T-cell (primary cell): ENCODE results near the gene CYSLTR2. TPM values are rescaled to one million over a fixed set of nuclear protein-coding genes. Genes with fewer than 3 reads are reported as not detected.
A peak's percentile ranks its signal among the peaks of the same experiment; 100 is the strongest.

ENCODE experiments used
- ATAC-seq, 4 experiments: fragments of 200-7000 bp in 3 of 4; fragments of 150-1000 bp in 1 of 4; cut with Tn5 transposase; replicated peaks in 1 of 4; 1 replicate in 3 of 4; 2 replicates in 1 of 4; pipeline ENCODE4 v1.10.0; 2021; ENCODE audit warnings: moderate library complexity in 3 of 4, mild to moderate bottlenecking in 2 of 4, moderate number of reproducible peaks in 1 of 4
- CTCF ChIA-PET, 2 donors: fragments of 300-600 bp; sonication (Branson Sonifier 250); formaldehyde crosslinking; loops; one replicate each; lab custom pipeline; 2022; ENCODE audit warnings: antibody characterized with exemption in 2 of 2; lab: Charles Lee
- POLR2A ChIA-PET, 2 donors: fragments of 300-600 bp; sonication (Branson Sonifier 250); formaldehyde crosslinking; loops; one replicate each; lab custom pipeline; 2022; ENCODE audit warnings: antibody characterized with exemption in 2 of 2; lab: Charles Lee
- DNase-seq, 35 experiments: peaks; one replicate each; pipeline versions ENCODE4 v3.0.0 to v3.0.0-alpha.2; 2013 to 2023
- H3K27ac ChIP-seq: one replicate; pipeline ENCODE4 v1.5.1; 2013; ENCODE audit warnings: low read length
- H3K27me3 ChIP-seq, 2 experiments: replicated peaks in 1 of 2; 1 replicate in 1 of 2; 2 replicates in 1 of 2; pipeline versions ENCODE4 v1.6.1 to v1.7.0; 2013; ENCODE audit warnings: low read length in 1 of 2, mixed read lengths in 1 of 2; ENCODE audit not compliant: control insufficient read depth in 2 of 2, insufficient read depth in 2 of 2; ENCODE audit errors: extremely low read depth in 1 of 2
- H3K36me3 ChIP-seq, 2 donors: 1 replicate in 1 of 2; 2 replicates in 1 of 2; pipeline versions ENCODE4 v1.6.1 to v1.7.0; 2013; ENCODE audit warnings: low read length in 1 of 2; ENCODE audit not compliant: control insufficient read depth in 2 of 2, insufficient read depth in 1 of 2; ENCODE audit errors: extremely low read depth in 1 of 2
- H3K4me1 ChIP-seq, 2 experiments: 1 replicate in 1 of 2; 2 replicates in 1 of 2; pipeline versions ENCODE4 v1.6.1 to v1.7.0; 2013; ENCODE audit warnings: low read length in 2 of 2, mixed read lengths in 1 of 2; ENCODE audit not compliant: insufficient read depth in 2 of 2, control insufficient read depth in 1 of 2; ENCODE audit errors: extremely low read depth in 1 of 2
- H3K4me3 ChIP-seq, 2 donors: 1 replicate in 1 of 2; 2 replicates in 1 of 2; pipeline versions ENCODE4 v1.5.1 to v1.7.0; 2013; ENCODE audit warnings: mild to moderate bottlenecking in 2 of 2, low read length in 1 of 2, moderate library complexity in 1 of 2; ENCODE audit not compliant: control insufficient read depth in 1 of 2; ENCODE audit errors: extremely low read depth in 1 of 2
- H3K9me3 ChIP-seq: 2 replicates; pipeline ENCODE4 v1.7.0; 2013
- H3K27ac Mint-ChIP-seq, 2 donors: one replicate each; pipeline ENCODE4 v1.8.0; 2020 to 2021; ENCODE audit warnings: mild to moderate bottlenecking in 2 of 2, mixed read lengths in 2 of 2
- H3K27me3 Mint-ChIP-seq, 2 donors: one replicate each; pipeline ENCODE4 v1.8.0; 2021 to 2022; ENCODE audit warnings: mixed read lengths in 2 of 2
- H3K36me3 Mint-ChIP-seq: one replicate; pipeline ENCODE4 v1.8.0; 2021; ENCODE audit warnings: mixed read lengths
- H3K4me1 Mint-ChIP-seq, 3 donors: one replicate each; pipeline ENCODE4 v1.8.0; 2020 to 2022; ENCODE audit warnings: mixed read lengths in 3 of 3, mild to moderate bottlenecking in 1 of 3
- H3K4me3 Mint-ChIP-seq, 3 donors: one replicate each; pipeline ENCODE4 v1.8.0; 2020 to 2022; ENCODE audit warnings: mild to moderate bottlenecking in 3 of 3, mixed read lengths in 3 of 3, moderate library complexity in 3 of 3
- H3K9me3 Mint-ChIP-seq, 3 donors: one replicate each; pipeline ENCODE4 v1.8.0; 2020 to 2022; ENCODE audit warnings: mixed read lengths in 3 of 3
- WGBS: methylation state at CpG from one replicate; pipeline ENCODE4 v1.1.5; 2013; ENCODE audit warnings: missing lambda C conversion rate; ENCODE audit not compliant: insufficient coverage; 5-methylcytosine and 5-hydroxymethylcytosine counted together
- total RNA-seq, 35 experiments: library from RNA in 6 of 35; stranded (reverse) in 6 of 35; fragments of 120-200 nt in 1 of 35; gene quantifications; one replicate each; pipeline versions ENCODE4 v1.2.1 to v1.2.4 and lab custom pipeline; 2013 to 2026

CYSLTR2 gene
- total RNA-seq, 5 donors from 2014 or later (not counting 1 experiment from before 2014, with no cell fraction given): 1.7 to 6.2 (median 2.9) TPM

GRCh38 chr13:48707405-48707804, 53.7 kb downstream of the CYSLTR2 start:
- no peak overlapping the region for H3K27ac Mint-ChIP-seq
- H3K27me3 Mint-ChIP-seq: no peaks in the 10 kb centered on the region
- no peaks in the 10 kb centered on the region for H3K9me3 ChIP-seq
- no peak for ATAC-seq
- POLR2A ChIA-PET: no interaction called here
- H3K9me3 Mint-ChIP-seq: peaks cover 10 to 15% (median 13%) of the 10 kb centered on the region in 3 donors
- H3K4me1 ChIP-seq: peaks cover 0 to 2% of the 10 kb centered on the region in 2 experiments
- no peak overlapping the region for H3K4me3 ChIP-seq
- H3K36me3 ChIP-seq: peaks cover 0 to 4% of the 10 kb centered on the region in 2 donors
- CTCF ChIA-PET: no interaction called here
- peaks cover 6 to 30% (median 6%) of the 10 kb centered on the region in 3 donors for H3K4me1 Mint-ChIP-seq
- peak in 1 of 35 experiments; percentile 1 for DNase-seq
- H3K4me3 Mint-ChIP-seq: no peak overlapping the region
- 91% methylated on average over 4 of the region's 5 CpGs for WGBS
- no peaks in the 10 kb centered on the region for H3K27me3 ChIP-seq
- no peak overlapping the region for H3K27ac ChIP-seq
- H3K36me3 Mint-ChIP-seq: peaks cover 57% of the 10 kb centered on the region

GRCh38 chr13:48708764-48709163, 55.0 kb downstream of the CYSLTR2 start:
- peaks cover 0 to 4% of the 10 kb centered on the region in 2 donors for H3K36me3 ChIP-seq
- Mint-ChIP-seq H3K27ac (no peak overlapping the region), H3K4me3 (no peak overlapping the region), H3K36me3 (peaks cover 59% of the 10 kb centered on the region), H3K9me3 (peaks cover 12 to 18% (median 13%) of the 10 kb centered on the region in 3 donors), H3K4me1 (peaks cover 6 to 20% (median 6%) of the 10 kb centered on the region in 3 donors), H3K27me3 (no peaks in the 10 kb centered on the region)
- DNase-seq (no peak), ATAC-seq (no peak)
- H3K27me3 ChIP-seq: no peaks in the 10 kb centered on the region
- H3K9me3 ChIP-seq: no peaks in the 10 kb centered on the region
- peaks cover 0 to 2% of the 10 kb centered on the region in 2 experiments for H3K4me1 ChIP-seq
- CTCF ChIA-PET: interaction anchor here (0.6 to 0.7 kb wide), 3 partner anchors 23 to 375 kb away, joined by 3 to 4 read pairs (median 3); no protein-coding TSS in a partner anchor
- POLR2A ChIA-PET: no interaction called here
- H3K4me3 ChIP-seq: no peak overlapping the region
- H3K27ac ChIP-seq: no peak overlapping the region
- WGBS: no CpG with 5 or more reads among the region's 1 CpG

- H3K9me3 Mint-ChIP-seq: peaks cover 13 to 21% (median 14%) of the 10 kb centered on the region in 3 donors
- no CpG with 5 or more reads among the region's 2 CpGs for WGBS
- peaks cover 61% of the 10 kb centered on the region for H3K36me3 Mint-ChIP-seq
Measured at GRCh38 chr13:48709213-48709612, 55.5 kb downstream of the CYSLTR2 start.

GRCh38 chr13:48710160-48710559, 56.4 kb downstream of the CYSLTR2 start:
- peaks cover 0 to 7% (median 0%) of the 10 kb centered on the region in 3 donors for H3K4me1 Mint-ChIP-seq
- no peak for ATAC-seq
- no peak overlapping the region for H3K4me3 ChIP-seq
- peaks cover 0 to 4% of the 10 kb centered on the region in 2 donors for H3K36me3 ChIP-seq
- no peak overlapping the region for H3K27ac Mint-ChIP-seq
- DNase-seq: no peak
- WGBS: no CpG with 5 or more reads among the region's 1 CpG
- peaks cover 13 to 21% (median 13%) of the 10 kb centered on the region in 3 donors for H3K9me3 Mint-ChIP-seq
- ChIA-PET POLR2A (no interaction called here), CTCF (interaction anchor here in 1 of 2 donors (0.6 kb wide), 1 partner anchor 146 kb away, joined by 3 read pairs; no protein-coding TSS in a partner anchor)
- no peaks in the 10 kb centered on the region for H3K27me3 ChIP-seq
- no peak overlapping the region for H3K27ac ChIP-seq
- H3K9me3 ChIP-seq: no peaks in the 10 kb centered on the region
- no peak overlapping the region for H3K4me3 Mint-ChIP-seq
- H3K27me3 Mint-ChIP-seq: no peaks in the 10 kb centered on the region
- H3K4me1 ChIP-seq: no peaks in the 10 kb centered on the region
- H3K36me3 Mint-ChIP-seq: peaks cover 52% of the 10 kb centered on the region

More at GRCh38 chr13:48709213-48709612, 55.5 kb downstream of the CYSLTR2 start:
- H3K27ac Mint-ChIP-seq: no peak overlapping the region
- H3K4me3 ChIP-seq: no peak overlapping the region
- DNase-seq (no peak), ATAC-seq (no peak)
- no peaks in the 10 kb centered on the region for H3K9me3 ChIP-seq
- no peak overlapping the region for H3K27ac ChIP-seq
- peaks cover 0 to 4% of the 10 kb centered on the region in 2 donors for H3K36me3 ChIP-seq
- peaks cover 0 to under 1% of the 10 kb centered on the region in 2 experiments for H3K4me1 ChIP-seq
- no peaks in the 10 kb centered on the region for H3K27me3 Mint-ChIP-seq
- peaks cover 6 to 16% (median 6%) of the 10 kb centered on the region in 3 donors for H3K4me1 Mint-ChIP-seq
- ChIA-PET POLR2A (no interaction called here), CTCF (interaction anchor here in 1 of 2 donors (0.6 to 0.7 kb wide), 2 partner anchors 23 to 376 kb away, joined by 3 read pairs; no protein-coding TSS in a partner anchor)
- no peaks in the 10 kb centered on the region for H3K27me3 ChIP-seq
- H3K4me3 Mint-ChIP-seq: no peak overlapping the region

- Histone ChIP-seq H3K4me1 (no peaks in the 10 kb centered on the region), H3K27me3 (no peaks in the 10 kb centered on the region), H3K27ac (no peak overlapping the region), H3K36me3 (peaks cover 0 to under 1% of the 10 kb centered on the region in 2 donors), H3K9me3 (no peaks in the 10 kb centered on the region), H3K4me3 (no peak overlapping the region)
- H3K27me3 Mint-ChIP-seq: no peaks in the 10 kb centered on the region
- ChIA-PET POLR2A (no interaction called here), CTCF (interaction anchor here in 1 of 2 donors (0.6 to 1.0 kb wide), 2 partner anchors 57 to 62 kb away, joined by 3 to 4 read pairs; no protein-coding TSS in a partner anchor)
- ATAC-seq (no peak), DNase-seq (no peak)
- no peak overlapping the region for H3K4me3 Mint-ChIP-seq
- H3K27ac Mint-ChIP-seq: no peak overlapping the region
- peaks cover 0 to under 1% (median 0%) of the 10 kb centered on the region in 3 donors for H3K4me1 Mint-ChIP-seq
- peaks cover 17 to 32% (median 23%) of the 10 kb centered on the region in 3 donors for H3K9me3 Mint-ChIP-seq
- H3K36me3 Mint-ChIP-seq: peaks cover 42% of the 10 kb centered on the region
Measured at GRCh38 chr13:48712141-48712540, 58.4 kb downstream of the CYSLTR2 start.

GRCh38 chr13:48715977-48716376, 62.2 kb downstream of the CYSLTR2 start:
- ATAC-seq (no peak), DNase-seq (no peak)
- Mint-ChIP-seq H3K27me3 (no peaks in the 10 kb centered on the region), H3K9me3 (peaks cover 9 to 40% (median 34%) of the 10 kb centered on the region in 3 donors), H3K36me3 (peaks cover 10% of the 10 kb centered on the region), H3K4me1 (no peaks in the 10 kb centered on the region), H3K27ac (no peak overlapping the region), H3K4me3 (no peak overlapping the region)
- peaks cover 6% of the 10 kb centered on the region for H3K9me3 ChIP-seq
- POLR2A ChIA-PET: no interaction called here
- H3K27ac ChIP-seq: no peak overlapping the region
- H3K36me3 ChIP-seq: no peaks in the 10 kb centered on the region
- no peaks in the 10 kb centered on the region for H3K4me1 ChIP-seq
- H3K4me3 ChIP-seq: no peak overlapping the region
- CTCF ChIA-PET: no interaction called here
- WGBS: no CpG with 5 or more reads among the region's 1 CpG
- H3K27me3 ChIP-seq: no peaks in the 10 kb centered on the region
